GM21717 (cell line): ENCODE data around the gene CDK5.
"Not testable (repeated sequence)": the region's sequence is repeated elsewhere in the genome, so short reads cannot be mapped to it uniquely, and the experiment has no call there.

ENCODE experiments used
- ATAC-seq: cut with Tn5 transposase; IDR thresholded peaks from one replicate; pipeline ENCODE4 v1.9.1; 2021; ENCODE audit warnings: mild to moderate bottlenecking, moderate library complexity; ENCODE audit not compliant: unreplicated experiment

Gene CDK5

GRCh38 chr7:151035902-151036301, 21.8 kb downstream of the CDK5 start:
- no peak for ATAC-seq

GRCh38 chr7:151035026-151035717, 22.5 kb downstream of the CDK5 start:
- no peak for ATAC-seq

DNA sequence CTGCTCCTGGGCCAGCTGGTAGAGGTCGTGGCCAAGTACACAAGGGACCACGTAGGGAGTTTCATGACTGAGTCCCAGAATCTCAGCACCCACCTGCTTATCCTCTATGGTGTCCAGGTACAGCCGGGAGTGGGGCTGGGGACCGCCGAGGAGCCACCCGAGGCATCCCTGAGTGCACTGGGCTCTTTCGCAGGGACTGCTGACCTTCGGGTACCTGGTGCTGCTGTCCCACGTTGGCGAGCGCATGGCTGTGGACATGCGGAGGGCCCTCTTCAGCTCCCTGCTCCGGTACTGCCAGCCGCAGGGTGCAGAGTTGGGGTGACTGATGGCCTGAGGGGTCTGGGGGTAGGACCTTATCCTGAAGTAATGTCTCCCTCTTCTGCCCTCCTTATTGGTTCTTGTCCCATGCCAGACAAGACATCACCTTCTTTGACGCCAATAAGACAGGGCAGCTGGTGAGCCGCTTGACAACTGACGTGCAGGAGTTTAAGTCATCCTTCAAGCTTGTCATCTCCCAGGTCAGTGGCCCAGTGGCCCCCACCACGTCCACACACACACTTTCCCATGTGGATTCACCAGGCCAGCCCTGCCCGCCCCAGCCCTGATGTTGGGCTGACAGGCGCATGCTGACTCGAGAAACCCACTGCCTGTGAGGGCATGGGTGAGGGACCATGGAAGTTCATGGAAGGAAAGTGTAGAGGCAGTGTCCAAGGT, 23.2 kb downstream of the CDK5 start:
- ATAC-seq, result no peak

DNA sequence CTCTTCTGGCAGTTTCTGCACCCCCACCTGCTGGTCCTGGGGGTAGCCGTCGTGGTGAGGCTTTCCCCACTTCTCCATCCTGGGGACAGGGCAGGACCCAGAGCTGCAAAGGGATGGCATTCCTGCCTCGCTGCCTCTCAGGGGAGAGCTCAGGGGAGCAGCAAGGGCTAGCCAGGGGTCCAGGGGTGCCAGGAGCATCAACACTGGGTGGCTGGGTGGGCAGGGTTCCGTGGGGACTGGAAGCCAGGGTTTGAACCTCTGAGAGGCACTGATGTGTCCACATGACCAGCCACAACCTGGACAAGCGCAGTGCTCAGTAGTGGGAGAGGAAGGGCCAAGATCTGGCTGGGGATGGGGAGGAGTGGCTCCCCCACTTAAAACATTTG, 23.8 kb downstream of the CDK5 start:
- ATAC-seq, result no peak

DNA sequence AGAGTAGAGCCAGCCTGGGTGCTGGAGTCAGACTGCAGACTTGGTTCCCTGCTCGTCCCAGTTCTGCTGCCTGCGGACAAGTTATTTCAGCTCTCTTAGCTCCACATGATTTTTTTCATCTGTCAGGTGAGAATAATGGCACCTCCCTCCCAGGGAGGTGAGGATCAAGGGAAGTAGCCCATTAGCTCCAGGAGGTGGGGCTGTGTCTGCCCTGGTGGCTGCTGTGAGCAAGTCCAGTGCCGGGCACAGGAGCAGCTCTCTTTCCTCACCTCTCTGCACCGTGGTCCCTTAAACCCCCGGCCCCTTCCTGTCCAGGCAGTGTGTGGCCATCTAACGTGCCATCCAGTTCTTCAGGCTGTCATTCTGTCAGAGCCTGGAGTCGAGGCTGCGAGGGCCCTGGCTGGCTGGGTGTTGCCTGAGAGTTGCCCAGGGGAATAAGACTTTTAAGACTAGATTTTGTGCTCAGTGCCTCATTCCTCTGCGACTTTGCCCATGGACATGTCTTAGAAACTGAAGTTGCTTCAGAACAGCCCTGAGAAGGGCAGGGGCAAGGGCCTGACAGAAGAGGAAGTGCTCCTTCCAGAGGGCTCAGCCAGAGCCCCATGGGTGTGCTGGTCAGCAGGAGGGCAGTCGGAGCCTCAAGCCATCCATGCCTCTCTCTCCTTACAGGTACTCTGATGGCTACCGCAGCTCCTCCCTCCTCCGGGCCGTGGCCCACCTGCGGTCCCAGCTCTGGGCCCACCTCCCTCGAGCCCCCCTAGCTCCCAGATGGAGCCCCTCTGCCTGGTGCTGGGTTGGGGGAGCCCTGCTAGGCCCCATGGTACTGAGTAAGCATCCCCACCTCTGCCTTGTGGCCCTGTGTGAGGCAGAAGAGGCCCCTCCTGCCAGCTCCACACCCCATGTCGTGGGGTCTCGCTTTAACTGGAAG, 24.5 kb downstream of the CDK5 start:
- no peak for ATAC-seq

- ATAC-seq, result no peak
These were observed 26.7 kb downstream of the CDK5 start for GRCh38 chr7:151031011-151031410.

- no peak for ATAC-seq
These were observed 28.7 kb downstream of the CDK5 start for GRCh38 chr7:151028948-151029501.

- ATAC-seq, result peak; percentile 98
These were observed 29.4 kb downstream of the CDK5 start, which contains the start of gene ABCB8 for GRCh38 chr7:151028131-151028947. Gene ABCB8, plus strand, starts transcription at chr7:151028450. Its CDS starts 66 bp downstream, at chr7:151028516.

DNA sequence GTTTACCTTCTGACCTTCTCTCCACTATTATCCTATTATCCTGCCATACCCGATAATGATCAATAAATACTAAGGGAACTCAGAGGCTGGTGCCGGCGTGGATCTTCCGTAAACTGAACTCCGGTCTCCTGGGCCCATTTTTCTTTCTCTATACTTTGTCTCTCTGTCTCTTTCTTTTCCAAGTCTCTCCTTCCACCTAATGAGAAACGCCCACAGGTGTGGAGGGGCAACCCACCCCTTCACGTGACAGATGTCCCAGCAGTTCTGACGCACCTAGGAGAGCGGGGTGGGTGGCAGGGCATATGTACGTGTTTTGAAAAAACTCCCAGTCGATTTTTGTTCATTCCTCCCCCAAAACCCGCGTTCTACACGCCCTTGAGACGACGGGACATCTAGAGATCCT, 30.0 kb downstream of the CDK5 start:
- ATAC-seq, result peak; percentile 0

GRCh38 chr7:151026771-151027727, 30.6 kb downstream of the CDK5 start:
- not testable (repeated sequence) for ATAC-seq

DNA sequence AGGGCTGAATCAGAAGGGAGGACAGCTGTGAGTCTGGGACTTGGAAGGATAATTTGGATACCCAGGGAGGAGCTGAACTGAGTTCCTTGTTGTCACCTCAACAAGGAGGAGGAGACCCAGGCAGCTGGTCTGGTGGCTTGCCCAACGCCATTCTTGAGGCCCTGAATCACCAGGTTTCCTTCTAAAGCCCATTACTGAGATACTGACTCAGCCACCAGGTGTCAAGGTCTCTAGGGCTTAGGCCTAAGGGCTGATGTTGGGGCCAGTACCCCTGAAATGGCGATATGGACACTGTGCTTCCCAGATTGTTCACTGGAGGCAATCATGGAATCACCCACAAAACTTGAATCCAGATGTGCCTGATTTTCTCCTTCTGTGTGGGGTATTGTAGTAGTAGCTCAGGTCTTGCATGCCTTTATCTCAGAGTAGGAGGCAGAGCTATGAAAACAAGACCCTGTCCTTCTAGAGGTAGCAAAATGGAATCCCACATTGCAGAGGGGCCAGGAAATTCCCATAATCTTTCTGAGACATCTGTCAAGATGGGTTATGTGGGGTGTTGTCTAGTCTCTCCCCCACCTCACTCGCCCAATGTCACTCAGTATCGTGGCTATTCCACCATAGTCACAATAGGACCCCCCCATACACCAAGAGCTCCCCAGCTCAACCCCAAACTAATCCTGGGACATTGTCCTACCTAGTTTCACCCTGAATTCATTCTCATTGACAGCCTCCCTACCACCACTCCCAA, 31.6 kb downstream of the CDK5 start:
- no peak for ATAC-seq

GRCh38 chr7:151024435-151025056, 33.2 kb downstream of the CDK5 start, which contains the start of gene ATG9B:
Gene ATG9B, minus strand, starts transcription at chr7:151024494. Its CDS starts 71 bp downstream, at chr7:151024423.
- no peak for ATAC-seq

DNA sequence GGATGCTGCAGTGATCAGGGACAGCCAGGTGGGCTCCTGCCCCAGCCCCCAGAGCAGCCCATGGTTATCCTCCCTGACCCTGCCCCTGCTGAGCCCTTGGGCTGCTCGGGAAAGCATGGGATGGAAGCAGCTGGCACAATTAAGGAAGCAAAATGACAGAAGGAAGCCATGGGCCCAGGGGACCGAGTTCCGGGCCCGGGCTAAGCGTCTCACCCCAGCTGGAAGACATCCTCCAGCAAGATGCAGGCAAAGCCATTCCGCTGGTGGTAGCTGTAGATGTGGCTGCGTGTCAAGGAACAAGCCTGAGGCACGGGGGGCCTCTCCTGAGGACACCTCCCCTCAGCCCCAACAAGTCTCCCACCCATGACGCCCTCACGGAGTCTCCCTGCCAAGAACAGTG, 34.5 kb downstream of the CDK5 start:
- ATAC-seq, result no peak

- no peak for ATAC-seq
These were observed 37.5 kb downstream of the CDK5 start for GRCh38 chr7:151020231-151020630.

GRCh38 chr7:151019130-151019447, 38.6 kb downstream of the CDK5 start:
- ATAC-seq, result no peak

GRCh38 chr7:151018421-151019129, 39.1 kb downstream of the CDK5 start:
- ATAC-seq, result no peak

DNA sequence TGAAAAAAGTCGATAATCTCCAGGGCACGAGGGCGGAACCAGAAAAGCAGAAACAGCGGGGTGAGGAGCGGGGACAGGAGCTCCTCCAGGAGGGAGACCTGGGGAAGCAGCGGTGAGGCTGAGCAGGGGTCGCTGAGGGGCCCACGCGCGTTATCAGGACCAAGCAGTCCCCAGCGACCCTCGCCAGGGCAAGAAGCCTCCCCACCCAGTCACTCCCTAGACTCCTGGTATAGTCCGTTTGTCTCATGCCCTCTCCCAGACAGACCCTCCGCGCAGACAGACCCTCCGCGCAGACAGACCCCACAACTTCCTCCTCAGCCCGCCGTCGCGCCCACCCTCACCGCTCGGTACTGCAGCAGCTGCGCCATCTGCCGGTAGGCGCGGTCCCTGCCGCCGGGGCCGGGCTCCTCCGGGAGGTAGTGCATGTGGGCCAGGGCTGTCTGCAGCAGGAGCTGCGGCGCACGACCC, 39.7 kb downstream of the CDK5 start:
- no peak for ATAC-seq
